LNCAP (cell line): ENCODE data around the gene CEP290.

Experiments used
- CTCF ChIP-seq: fragments of 450-650 bp; IDR thresholded peaks from 2 replicates; pipeline ENCODE4 v1.5.1; 2017; ENCODE audit warnings: mild to moderate bottlenecking

The CEP290 gene

GRCh38 chr12:88035907-88036289 is 106.0 kb downstream of the CEP290 start:
- no peak for TF ChIP-seq CTCF

GRCh38 chr12:88035271-88035906 is 106.5 kb downstream of the CEP290 start:
- no peak for TF ChIP-seq CTCF

- TF ChIP-seq CTCF: no peak
Observed at GRCh38 chr12:88029093-88029665, 112.7 kb downstream of the CEP290 start, which contains the start of gene C12orf50. TSS of gene C12orf50 (minus strand) at chr12:88029401. CDS start at chr12:88026962, 2,439 bp downstream.

GRCh38 chr12:88026196-88026595 is 115.7 kb downstream of the CEP290 start:
- TF ChIP-seq CTCF: no peak

- no peak for TF ChIP-seq CTCF
Observed at GRCh38 chr12:88017964-88018363, 123.9 kb downstream of the CEP290 start.

GRCh38 chr12:88015825-88016224 is 126.1 kb downstream of the CEP290 start:
- TF ChIP-seq CTCF: no peak

GRCh38 chr12:88011755-88012154 is 130.1 kb downstream of the CEP290 start:
- TF ChIP-seq CTCF: no peak
